Fibroblast of lung (primary cell): ENCODE data around the gene TENM4. TPM values are rescaled to one million over a fixed set of nuclear protein-coding genes. Genes with fewer than 3 reads are reported as not detected.

Source experiments
- DNase-seq, 2 donors: peaks; one replicate each; pipeline versions ENCODE4 v3.0.0 to v3.0.0-alpha.2; 2010; ENCODE audit warnings: low read depth in 2 of 2
- H2AFZ ChIP-seq: 2 replicates; pipeline ENCODE4 v1.5.1; 2012; ENCODE audit warnings: low read length, control low read depth, inconsistent platforms
- H3K27ac ChIP-seq: 2 replicates; pipeline ENCODE4 v1.5.1; 2011; ENCODE audit warnings: low read length, control low read depth; ENCODE audit not compliant: insufficient read depth
- H3K27me3 ChIP-seq: 2 replicates; pipeline ENCODE4 v1.5.1; 2011; ENCODE audit warnings: mild to moderate bottlenecking, low read length; ENCODE audit not compliant: control insufficient read depth, insufficient read depth
- H3K36me3 ChIP-seq: 2 replicates; pipeline ENCODE4 v1.5.1; 2011; ENCODE audit warnings: low read length; ENCODE audit not compliant: control insufficient read depth, insufficient read depth
- H3K4me1 ChIP-seq: 2 replicates; pipeline ENCODE4 v1.5.1; 2011; ENCODE audit warnings: low read length; ENCODE audit not compliant: control insufficient read depth, insufficient read depth; ENCODE audit errors: extremely low read depth
- H3K4me2 ChIP-seq: 2 replicates; pipeline ENCODE4 v1.5.1; 2011; ENCODE audit warnings: low read length, control low read depth; ENCODE audit not compliant: insufficient read depth; ENCODE audit errors: extremely low read depth
- H3K4me3 ChIP-seq, 4 experiments: fragments of 200-600 bp in 1 of 4; sonication (generic) in 1 of 4; replicated peaks in 1 of 4; 2 replicates each; pipeline ENCODE4 v1.5.1; 2011 to 2016; ENCODE audit warnings: low read length in 4 of 4, low read depth in 3 of 4, mild to moderate bottlenecking in 3 of 4, control low read depth in 2 of 4, inconsistent platforms in 1 of 4, mixed read lengths in 1 of 4; ENCODE audit not compliant: insufficient read depth in 1 of 4; ENCODE audit errors: control extremely low read depth in 1 of 4
- H3K79me2 ChIP-seq: 2 replicates; pipeline ENCODE4 v1.5.1; 2012; ENCODE audit warnings: mild to moderate bottlenecking, low read length, inconsistent platforms; ENCODE audit not compliant: control insufficient read depth, insufficient read depth
- H3K9ac ChIP-seq: 2 replicates; pipeline ENCODE4 v1.5.1; 2011; ENCODE audit warnings: mild to moderate bottlenecking, low read length, control low read depth; ENCODE audit not compliant: insufficient read depth
- H3K9me3 ChIP-seq: 2 replicates; pipeline ENCODE4 v1.5.1; 2012; ENCODE audit warnings: low read depth, low read length; ENCODE audit not compliant: control insufficient read depth, insufficient read depth
- H4K20me1 ChIP-seq: 2 replicates; pipeline ENCODE4 v1.5.1; 2011; ENCODE audit warnings: low read length; ENCODE audit not compliant: control insufficient read depth, insufficient read depth; ENCODE audit errors: extremely low read depth
- EZH2 ChIP-seq: IDR thresholded peaks from 2 replicates; pipeline ENCODE4 v1.5.1; 2012; ENCODE audit warnings: low read length, control low read depth, mild to moderate bottlenecking; ENCODE audit errors: missing control alignments
- polyA plus RNA-seq, 2 donors: library from polyadenylated mRNA; depleted of rRNA in 1 of 2; stranded (reverse) in 1 of 2; unstranded in 1 of 2; fragments of >200 nt; gene quantifications; 2 replicates each; pipeline ENCODE4 v1.2.1, GENCODE V29; 2011 to 2012; ENCODE audit warnings: missing spikeins in 1 of 2
- total RNA-seq: library from RNA; depleted of rRNA; stranded (reverse); fragments of >200 nt; gene quantifications from 2 replicates; pipeline ENCODE4 v1.2.1, GENCODE V29; 2014
- TF ChIP-seq, protein P1 (sequence below), 2 donors: IDR thresholded peaks in 1 of 2; conservative IDR thresholded peaks in 1 of 2; 1 replicate in 1 of 2; 2 replicates in 1 of 2; pipeline ENCODE4 v1.5.1; 2011 to 2012; ENCODE audit warnings: low read length in 2 of 2, control low read depth in 1 of 2, inconsistent platforms in 1 of 2, low read depth in 1 of 2, mild to moderate bottlenecking in 1 of 2

TENM4 gene
- total and polyA plus RNA-seq, 2 donors (not counting 1 experiment from before 2014, with no cell fraction given) = 4.6 to 48.4 TPM

GRCh38 chr11:79243422-79244210, 197.2 kb downstream of the TENM4 start:
- H3K9ac ChIP-seq = no peak overlapping the region
- peak overlapping the region; percentile 83 for H3K27ac ChIP-seq
- no peaks in the 10 kb centered on the region for H3K27me3 ChIP-seq
- H4K20me1 ChIP-seq = no peaks in the 10 kb centered on the region
- no peaks in the 10 kb centered on the region for H3K9me3 ChIP-seq
- no peak for DNase-seq
- H3K79me2 ChIP-seq = no peaks in the 10 kb centered on the region
- no peak overlapping the region for H2AFZ ChIP-seq
- TF ChIP-seq EZH2 = no peak
- TF ChIP-seq, protein P1, sequence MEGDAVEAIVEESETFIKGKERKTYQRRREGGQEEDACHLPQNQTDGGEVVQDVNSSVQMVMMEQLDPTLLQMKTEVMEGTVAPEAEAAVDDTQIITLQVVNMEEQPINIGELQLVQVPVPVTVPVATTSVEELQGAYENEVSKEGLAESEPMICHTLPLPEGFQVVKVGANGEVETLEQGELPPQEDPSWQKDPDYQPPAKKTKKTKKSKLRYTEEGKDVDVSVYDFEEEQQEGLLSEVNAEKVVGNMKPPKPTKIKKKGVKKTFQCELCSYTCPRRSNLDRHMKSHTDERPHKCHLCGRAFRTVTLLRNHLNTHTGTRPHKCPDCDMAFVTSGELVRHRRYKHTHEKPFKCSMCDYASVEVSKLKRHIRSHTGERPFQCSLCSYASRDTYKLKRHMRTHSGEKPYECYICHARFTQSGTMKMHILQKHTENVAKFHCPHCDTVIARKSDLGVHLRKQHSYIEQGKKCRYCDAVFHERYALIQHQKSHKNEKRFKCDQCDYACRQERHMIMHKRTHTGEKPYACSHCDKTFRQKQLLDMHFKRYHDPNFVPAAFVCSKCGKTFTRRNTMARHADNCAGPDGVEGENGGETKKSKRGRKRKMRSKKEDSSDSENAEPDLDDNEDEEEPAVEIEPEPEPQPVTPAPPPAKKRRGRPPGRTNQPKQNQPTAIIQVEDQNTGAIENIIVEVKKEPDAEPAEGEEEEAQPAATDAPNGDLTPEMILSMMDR (conservative IDR thresholded peaks at IDR 0.05 in 1 of 2, IDR thresholded peaks at IDR 0.05 in 1 of 2; ENCODE audit: low read depth in 1 of 2, low read length in 2 of 2) = no peak
- no peak overlapping the region for H3K4me2 ChIP-seq
- H3K4me3 ChIP-seq = no peak overlapping the region
- H3K36me3 ChIP-seq = no peaks in the 10 kb centered on the region
- H3K4me1 ChIP-seq = peaks cover 18% of the 10 kb centered on the region

- Histone ChIP-seq H3K27me3 (no peaks in the 10 kb centered on the region), H3K36me3 (no peaks in the 10 kb centered on the region), H3K9ac (no peak overlapping the region), H3K9me3 (no peaks in the 10 kb centered on the region), H2AFZ (no peak overlapping the region), H3K79me2 (no peaks in the 10 kb centered on the region), H3K27ac (no peak overlapping the region), H3K4me1 (peaks cover 25% of the 10 kb centered on the region), H4K20me1 (no peaks in the 10 kb centered on the region), H3K4me3 (no peak overlapping the region), H3K4me2 (no peak overlapping the region)
- TF ChIP-seq EZH2 = no peak
- TF ChIP-seq, protein P1 (conservative IDR thresholded peaks at IDR 0.05 in 1 of 2, IDR thresholded peaks at IDR 0.05 in 1 of 2; ENCODE audit: low read depth in 1 of 2, low read length in 2 of 2) = no peak
- peak in 1 of 2 donors; percentile 63 for DNase-seq
These were observed 198.2 kb downstream of the TENM4 start for GRCh38 chr11:79242616-79243015.

DNA sequence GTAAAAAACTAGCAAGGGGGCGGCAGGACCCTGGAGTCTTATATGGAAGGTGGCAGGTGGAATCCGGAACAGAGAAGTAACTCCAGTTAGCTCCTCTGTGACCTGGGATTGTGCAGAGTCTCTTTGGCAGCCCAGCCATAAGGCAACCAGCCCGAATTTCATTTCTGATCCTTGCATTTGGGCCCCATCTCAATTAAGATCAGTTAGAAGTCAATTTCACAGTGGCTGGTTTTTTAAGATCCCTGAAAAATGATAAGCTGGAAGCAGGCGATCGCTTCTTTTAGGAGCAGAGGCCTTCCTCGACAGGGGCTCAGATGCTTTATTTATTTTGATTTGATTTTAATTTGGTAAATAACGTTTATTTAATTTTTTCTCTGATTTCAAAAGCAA, 199.0 kb downstream of the TENM4 start:
- H3K4me3 ChIP-seq = no peak overlapping the region
- H3K36me3 ChIP-seq = no peaks in the 10 kb centered on the region
- H3K27ac ChIP-seq = no peak overlapping the region
- DNase-seq = no peak
- no peaks in the 10 kb centered on the region for H3K27me3 ChIP-seq
- H2AFZ ChIP-seq = no peak overlapping the region
- no peaks in the 10 kb centered on the region for H3K79me2 ChIP-seq
- H3K4me2 ChIP-seq = no peak overlapping the region
- no peaks in the 10 kb centered on the region for H3K9me3 ChIP-seq
- no peaks in the 10 kb centered on the region for H4K20me1 ChIP-seq
- H3K4me1 ChIP-seq = peaks cover 31% of the 10 kb centered on the region
- TF ChIP-seq, protein P1 (conservative IDR thresholded peaks at IDR 0.05 in 1 of 2, IDR thresholded peaks at IDR 0.05 in 1 of 2; ENCODE audit: low read depth in 1 of 2, low read length in 2 of 2) = no peak
- TF ChIP-seq EZH2 = no peak
- H3K9ac ChIP-seq = no peak overlapping the region
